KMS-11 (cell line): ENCODE results near the gene GRM1.

Source experiments
- H2AFZ ChIP-seq: fragments of 200-600 bp; sonication (generic); 2 replicates; pipeline ENCODE4 v1.6.1; 2016; ENCODE audit warnings: antibody characterized with exemption, mixed run types, low read depth
- H3K27ac ChIP-seq: fragments of 200-600 bp; sonication (generic); 2 replicates; pipeline ENCODE4 v1.6.1; 2016; ENCODE audit warnings: mild to moderate bottlenecking, mixed run types
- H3K27me3 ChIP-seq: fragments of 200-600 bp; sonication (generic); 2 replicates; pipeline ENCODE4 v1.6.1; 2017; ENCODE audit warnings: mild to moderate bottlenecking, low read depth, mixed run types, moderate library complexity; ENCODE audit not compliant: insufficient read depth
- H3K36me3 ChIP-seq: fragments of 200-600 bp; sonication (generic); 2 replicates; pipeline ENCODE4 v1.6.1; 2017; ENCODE audit warnings: mild to moderate bottlenecking, mixed run types; ENCODE audit not compliant: insufficient read depth
- H3K4me1 ChIP-seq: fragments of 200-600 bp; sonication (generic); 2 replicates; pipeline ENCODE4 v1.6.1; 2016; ENCODE audit warnings: mild to moderate bottlenecking, low read depth, mixed run types; ENCODE audit not compliant: poor library complexity, severe bottlenecking
- H3K4me2 ChIP-seq: fragments of 200-600 bp; sonication (generic); 2 replicates; pipeline ENCODE4 v1.7.0; 2016; ENCODE audit warnings: mild to moderate bottlenecking, mixed run types
- H3K4me3 ChIP-seq: fragments of 200-600 bp; sonication (generic); IDR thresholded peaks from 2 replicates; pipeline ENCODE4 v1.6.1; 2017; ENCODE audit warnings: low read depth, low read length, mixed read lengths; ENCODE audit not compliant: insufficient read depth
- H3K79me2 ChIP-seq: fragments of 200-600 bp; sonication (generic); 2 replicates; pipeline ENCODE4 v1.6.1; 2016; ENCODE audit warnings: low read depth, mixed run types; ENCODE audit not compliant: insufficient read depth
- H3K9ac ChIP-seq: fragments of 200-600 bp; sonication (generic); 2 replicates; pipeline ENCODE4 v1.6.1; 2016; ENCODE audit warnings: mild to moderate bottlenecking, mixed run types
- H4K20me1 ChIP-seq: fragments of 200-600 bp; sonication (generic); 2 replicates; pipeline ENCODE4 v1.6.1; 2016; ENCODE audit warnings: mild to moderate bottlenecking, mixed run types; ENCODE audit not compliant: insufficient read depth
- CTCF ChIP-seq: fragments of 200-600 bp; sonication (generic); conservative IDR thresholded peaks from 2 replicates; pipeline ENCODE4 v1.6.1; 2017; ENCODE audit warnings: low read depth, mild to moderate bottlenecking, antibody characterized with exemption, low read length, moderate library complexity, mixed read lengths

The GRM1 gene

GRCh38 chr6:146200176-146200575 lies 171.3 kb downstream of the GRM1 start:
- Histone ChIP-seq H3K4me2 (no peak overlapping the region), H4K20me1 (no peaks in the 10 kb centered on the region), H3K9ac (no peak overlapping the region), H2AFZ (no peak overlapping the region), H3K27me3 (no peaks in the 10 kb centered on the region), H3K27ac (no peak overlapping the region), H3K79me2 (no peaks in the 10 kb centered on the region), H3K36me3 (no peaks in the 10 kb centered on the region), H3K4me1 (no peaks in the 10 kb centered on the region), H3K4me3 (no peak overlapping the region)
- TF ChIP-seq CTCF = no peak

GRCh38 chr6:146202570-146202969 lies 173.7 kb downstream of the GRM1 start:
- no peak for TF ChIP-seq CTCF
- H3K79me2 ChIP-seq = no peaks in the 10 kb centered on the region
- no peak overlapping the region for H3K27ac ChIP-seq
- no peaks in the 10 kb centered on the region for H3K36me3 ChIP-seq
- H3K4me3 ChIP-seq = no peak overlapping the region
- H3K4me2 ChIP-seq = no peak overlapping the region
- no peaks in the 10 kb centered on the region for H3K27me3 ChIP-seq
- no peaks in the 10 kb centered on the region for H4K20me1 ChIP-seq
- H3K9ac ChIP-seq = no peak overlapping the region
- no peaks in the 10 kb centered on the region for H3K4me1 ChIP-seq
- H2AFZ ChIP-seq = no peak overlapping the region

- H4K20me1 ChIP-seq = no peaks in the 10 kb centered on the region
- no peaks in the 10 kb centered on the region for H3K36me3 ChIP-seq
- no peak overlapping the region for H2AFZ ChIP-seq
- TF ChIP-seq CTCF = no peak
- H3K79me2 ChIP-seq = no peaks in the 10 kb centered on the region
- no peaks in the 10 kb centered on the region for H3K27me3 ChIP-seq
- peaks cover 4% of the 10 kb centered on the region for H3K4me1 ChIP-seq
- H3K4me2 ChIP-seq = no peak overlapping the region
- H3K4me3 ChIP-seq = no peak overlapping the region
- H3K27ac ChIP-seq = no peak overlapping the region
- no peak overlapping the region for H3K9ac ChIP-seq
Observed at GRCh38 chr6:146209942-146210341, 181.1 kb downstream of the GRM1 start.

GRCh38 chr6:146210406-146211083 lies 181.7 kb downstream of the GRM1 start:
- H3K4me3 ChIP-seq = no peak overlapping the region
- no peaks in the 10 kb centered on the region for H4K20me1 ChIP-seq
- no peaks in the 10 kb centered on the region for H3K79me2 ChIP-seq
- no peaks in the 10 kb centered on the region for H3K27me3 ChIP-seq
- no peak overlapping the region for H2AFZ ChIP-seq
- H3K27ac ChIP-seq = no peak overlapping the region
- no peak overlapping the region for H3K4me2 ChIP-seq
- H3K9ac ChIP-seq = no peak overlapping the region
- TF ChIP-seq CTCF = no peak
- H3K4me1 ChIP-seq = peaks cover 4% of the 10 kb centered on the region
- no peaks in the 10 kb centered on the region for H3K36me3 ChIP-seq
